K562 treated with DMSO at 1 percent for 48 hours (cell line): ENCODE data around the gene WDR86. TPM values are rescaled to one million over a fixed set of nuclear protein-coding genes. Genes with fewer than 3 reads are reported as not detected.

Experiments
- total RNA-seq: library from RNA; unstranded; fragments of 300-600 nt; gene quantifications from 2 replicates; pipeline ENCODE4 v1.2.3, GENCODE V29; 2022; ENCODE audit warnings: low replicate concordance; ENCODE audit errors: extremely low read depth

The WDR86 gene
- not detected in 2 replicates for total RNA-seq

DNA sequence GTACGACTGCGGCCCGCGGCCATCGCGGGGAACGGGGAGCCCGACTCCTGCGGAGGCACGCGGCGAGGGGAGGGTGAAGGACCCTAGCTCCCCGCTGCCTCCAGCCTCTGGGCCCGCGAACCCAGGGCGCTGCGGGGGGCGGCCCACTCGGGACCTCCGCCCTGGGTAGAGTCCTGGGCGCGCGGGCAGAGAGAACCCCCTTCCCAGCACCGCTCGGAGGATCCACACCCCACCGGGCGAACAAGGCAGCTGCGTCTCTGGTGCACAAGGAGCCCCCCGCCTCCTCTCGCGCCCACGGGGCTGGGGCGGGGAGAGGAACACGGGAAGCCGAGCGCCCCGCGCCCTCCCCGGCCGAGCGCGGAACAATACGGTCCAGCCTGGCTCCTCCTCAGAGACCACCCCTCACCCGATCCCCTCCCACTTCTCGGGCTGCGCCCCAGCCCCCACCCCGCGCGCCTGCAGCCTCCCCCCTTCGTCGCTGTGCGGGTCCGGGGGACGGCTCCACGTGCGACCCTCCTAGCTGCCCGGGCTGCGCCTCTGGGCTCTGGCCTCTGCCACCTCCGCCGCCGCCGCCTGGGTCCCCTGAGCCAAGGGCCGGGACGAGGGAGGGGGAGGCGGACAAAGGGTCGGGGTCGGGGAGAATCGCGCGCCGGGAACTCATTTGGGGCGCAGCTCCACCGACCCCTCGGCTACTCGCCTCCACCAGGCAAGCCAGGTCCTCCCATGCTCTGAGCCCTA is at the start of gene WDR86:
TSS of gene WDR86 (minus strand) at position 372 of the 738 bp plus-strand sequence. CDS start 449 bp downstream, outside the sequence.

GRCh38 chr7:151439855-151440798 is 30.3 kb upstream of the WDR86 start, which contains the start of gene CRYGN:
TSS of gene CRYGN (minus strand) at chr7:151440141. CDS start at chr7:151439917, 224 bp downstream.

DNA sequence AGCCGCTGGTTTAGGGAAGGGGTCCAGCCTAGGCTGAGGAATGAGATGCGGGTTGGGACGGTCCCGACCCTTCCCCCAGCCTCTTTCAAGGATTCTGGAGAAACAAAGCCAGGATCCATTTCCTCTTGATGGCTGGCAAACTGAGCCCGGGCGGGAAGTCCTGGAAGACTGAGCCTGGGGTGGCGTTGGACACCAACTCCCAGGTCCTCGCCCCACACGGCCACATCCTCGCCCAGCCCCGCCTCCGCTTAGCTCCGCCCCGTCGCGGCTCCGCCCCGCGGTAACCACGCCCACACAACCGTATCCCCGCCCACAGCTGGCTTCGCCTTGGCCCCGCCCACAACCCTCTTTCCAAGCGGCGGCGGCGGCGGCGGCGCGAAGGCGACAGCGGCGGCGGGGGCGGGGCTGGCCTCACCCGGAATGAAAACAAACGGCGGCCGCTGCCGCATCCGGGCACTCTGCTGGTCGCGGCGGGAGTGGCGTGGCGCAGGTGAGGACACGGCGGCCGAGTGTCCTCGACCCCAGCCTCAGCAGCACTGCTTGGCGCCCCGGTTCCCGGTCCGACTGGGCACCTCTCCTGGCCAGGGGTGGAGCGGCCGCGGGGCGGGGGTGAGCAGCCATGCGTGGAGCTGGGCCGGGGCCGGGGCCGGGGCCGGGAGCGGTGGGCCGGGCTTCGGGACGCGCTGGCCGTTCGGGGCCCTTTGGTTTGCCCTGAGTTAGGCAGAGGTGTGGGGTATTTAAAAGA is 68.3 kb downstream of the WDR86 start, which contains the start of gene NUB1:
TSS of gene NUB1 (plus strand) at position 456 of the 745 bp plus-strand sequence. CDS start 3,538 bp downstream, outside the sequence.

Other genes starting within 250 kb of the WDR86 start
- not detected in 2 replicates for gene GBX1, start 242.3 kb downstream of the WDR86 start, total RNA-seq
- gene ASB10, start 222.8 kb downstream of the WDR86 start, total RNA-seq: not detected in 2 replicates
- gene H2BK1, start 199.6 kb downstream of the WDR86 start, total RNA-seq: not detected in 2 replicates
- not detected in 2 replicates for gene ABCF2, start 182.8 kb downstream of the WDR86 start, total RNA-seq
- gene CHPF2, start 177.6 kb downstream of the WDR86 start, total RNA-seq: not detected in 2 replicates
- not detected in 2 replicates for gene SMARCD3, start 161.3 kb downstream of the WDR86 start, total RNA-seq
- not detected in 2 replicates for gene NUB1, start 68.2 kb downstream of the WDR86 start, total RNA-seq
- not detected in 2 replicates for gene CRYGN, start 30.1 kb upstream of the WDR86 start, total RNA-seq
- gene RHEB, start 109.9 kb upstream of the WDR86 start, total RNA-seq: not detected in 2 replicates